Retinal pigment epithelial cell (primary cell): Measurements from ENCODE around the gene ATP13A3.

Experiments used
- DNase-seq: peaks from one replicate; pipeline ENCODE4 v3.0.0-alpha.2; 2010; ENCODE audit warnings: low read depth
- H3K4me3 ChIP-seq: 2 replicates; pipeline ENCODE4 v1.5.1; 2011; ENCODE audit warnings: mild to moderate bottlenecking, low read length, control low read depth, moderate library complexity
- TF ChIP-seq, protein P1 (sequence below): conservative IDR thresholded peaks from 2 replicates; pipeline ENCODE4 v1.5.1; 2011; ENCODE audit warnings: low read depth, low read length, control low read depth, inconsistent platforms

The ATP13A3 gene

GRCh38 chr3:194360568-194360967 lies 126.2 kb downstream of the ATP13A3 start:
- TF ChIP-seq, protein P1, sequence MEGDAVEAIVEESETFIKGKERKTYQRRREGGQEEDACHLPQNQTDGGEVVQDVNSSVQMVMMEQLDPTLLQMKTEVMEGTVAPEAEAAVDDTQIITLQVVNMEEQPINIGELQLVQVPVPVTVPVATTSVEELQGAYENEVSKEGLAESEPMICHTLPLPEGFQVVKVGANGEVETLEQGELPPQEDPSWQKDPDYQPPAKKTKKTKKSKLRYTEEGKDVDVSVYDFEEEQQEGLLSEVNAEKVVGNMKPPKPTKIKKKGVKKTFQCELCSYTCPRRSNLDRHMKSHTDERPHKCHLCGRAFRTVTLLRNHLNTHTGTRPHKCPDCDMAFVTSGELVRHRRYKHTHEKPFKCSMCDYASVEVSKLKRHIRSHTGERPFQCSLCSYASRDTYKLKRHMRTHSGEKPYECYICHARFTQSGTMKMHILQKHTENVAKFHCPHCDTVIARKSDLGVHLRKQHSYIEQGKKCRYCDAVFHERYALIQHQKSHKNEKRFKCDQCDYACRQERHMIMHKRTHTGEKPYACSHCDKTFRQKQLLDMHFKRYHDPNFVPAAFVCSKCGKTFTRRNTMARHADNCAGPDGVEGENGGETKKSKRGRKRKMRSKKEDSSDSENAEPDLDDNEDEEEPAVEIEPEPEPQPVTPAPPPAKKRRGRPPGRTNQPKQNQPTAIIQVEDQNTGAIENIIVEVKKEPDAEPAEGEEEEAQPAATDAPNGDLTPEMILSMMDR: no peak
- H3K4me3 ChIP-seq: no peak overlapping the region
- no peak for DNase-seq

DNA sequence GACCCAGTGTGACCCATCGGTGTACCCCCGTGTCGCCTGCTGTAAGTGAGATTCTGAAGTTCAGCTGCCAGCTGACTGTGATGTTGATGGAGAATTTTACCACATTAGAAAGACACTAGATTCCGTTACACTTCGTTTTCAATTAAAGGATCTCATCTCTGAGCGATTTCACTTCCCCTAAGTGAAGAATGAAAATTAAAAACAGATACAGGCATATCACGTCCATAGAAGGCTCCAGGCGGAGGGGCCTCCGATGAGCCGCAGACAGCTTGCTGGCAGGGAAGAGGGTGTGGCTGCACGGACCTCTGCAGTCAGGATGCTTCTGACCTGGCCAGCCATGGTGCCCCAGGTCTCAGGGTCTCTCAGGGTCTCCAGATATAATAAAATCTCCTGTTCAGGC lies 129.1 kb downstream of the ATP13A3 start:
- TF ChIP-seq, protein P1: no peak
- H3K4me3 ChIP-seq: no peak overlapping the region
- no peak for DNase-seq

DNA sequence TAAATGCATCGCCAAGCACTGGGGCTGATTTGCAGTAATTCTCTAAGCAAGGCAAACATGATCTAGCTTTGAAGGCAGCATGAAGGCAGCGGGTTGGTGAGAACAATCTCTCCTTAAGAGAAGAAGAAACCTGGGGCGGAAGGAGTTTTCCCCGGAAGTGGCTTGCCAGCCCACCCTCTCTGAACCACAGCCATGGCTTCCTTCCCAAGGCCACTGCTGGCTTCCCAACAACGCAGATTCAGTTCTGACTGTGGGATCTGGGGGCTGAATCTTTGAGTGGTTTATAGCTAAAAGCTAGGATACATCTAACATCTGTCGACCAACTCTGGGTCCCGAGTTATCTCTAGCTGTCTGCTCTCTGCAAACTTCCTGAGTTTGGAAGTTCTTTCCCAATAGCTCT lies 131.4 kb downstream of the ATP13A3 start:
- TF ChIP-seq, protein P1: no peak
- DNase-seq: no peak
- H3K4me3 ChIP-seq: no peak overlapping the region

DNA sequence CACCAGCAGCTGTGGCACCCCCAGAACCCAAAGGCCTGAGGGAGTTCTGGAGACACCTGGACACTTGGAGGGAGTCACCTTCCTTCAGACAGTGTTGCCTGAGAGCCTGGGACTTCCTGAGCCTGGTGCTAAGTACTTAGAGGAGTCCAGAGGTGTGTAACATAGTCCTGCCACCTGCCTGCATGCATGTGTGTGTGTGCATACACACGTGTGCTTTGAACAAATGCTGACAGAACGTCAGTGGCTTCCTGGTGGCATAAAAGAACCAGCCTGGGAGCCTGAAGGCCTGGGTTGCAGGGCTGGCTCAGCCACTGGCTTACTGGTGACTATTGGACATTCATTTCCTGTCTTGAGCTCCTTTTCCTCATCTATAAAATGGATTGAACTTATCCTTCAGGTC lies 132.5 kb downstream of the ATP13A3 start:
- TF ChIP-seq, protein P1: no peak
- DNase-seq: no peak
- no peak overlapping the region for H3K4me3 ChIP-seq
